Stimulated activated CD4-positive, alpha-beta T cell treated with anti-CD3 and anti-CD28 coated beads, Interleukin-4, amount 100 ng/mL, for 48 hours (primary cell): ENCODE data around the gene ITGA7.

Experiments
- DNase-seq, 2 donors: peaks; one replicate each; pipeline ENCODE4 v3.0.0-alpha.2; 2020; ENCODE audit warnings: low read depth in 2 of 2

Gene ITGA7

GRCh38 chr12:55736076-55736475, 28.4 kb upstream of the ITGA7 start:
- no peak for DNase-seq

GRCh38 chr12:55734595-55734994, 26.9 kb upstream of the ITGA7 start:
- DNase-seq, result no peak

- DNase-seq, result no peak
Measured at GRCh38 chr12:55733858-55734257, 26.2 kb upstream of the ITGA7 start.

- DNase-seq, result no peak
Measured at GRCh38 chr12:55733021-55733555, 25.4 kb upstream of the ITGA7 start.

GRCh38 chr12:55732288-55732687, 24.6 kb upstream of the ITGA7 start:
- no peak for DNase-seq

- DNase-seq, result no peak
Measured at GRCh38 chr12:55729819-55730818, 22.4 kb upstream of the ITGA7 start.

- DNase-seq, result peak; percentile 68 to 76
Measured at GRCh38 chr12:55728939-55729818, 21.5 kb upstream of the ITGA7 start, which contains the start of gene CD63. Gene CD63 (minus strand): TSS chr12:55729009. CDS start chr12:55728341, 668 bp downstream.

- DNase-seq, result no peak
Measured at GRCh38 chr12:55728186-55728938, 20.7 kb upstream of the ITGA7 start.

- DNase-seq, result no peak
Measured at GRCh38 chr12:55727643-55728185, 20.0 kb upstream of the ITGA7 start.

GRCh38 chr12:55726971-55727370, 19.3 kb upstream of the ITGA7 start:
- DNase-seq, result no peak

- no peak for DNase-seq
Measured at GRCh38 chr12:55725556-55725955, 17.9 kb upstream of the ITGA7 start.

GRCh38 chr12:55724940-55725309, 17.2 kb upstream of the ITGA7 start:
- DNase-seq, result no peak

- no peak for DNase-seq
Measured at GRCh38 chr12:55724226-55724939, 16.7 kb upstream of the ITGA7 start.

GRCh38 chr12:55723516-55724225, 16.0 kb upstream of the ITGA7 start:
- DNase-seq, result no peak

GRCh38 chr12:55722948-55723347, 15.2 kb upstream of the ITGA7 start:
- no peak for DNase-seq

- DNase-seq, result no peak
Measured at GRCh38 chr12:55721601-55722213, 14.0 kb upstream of the ITGA7 start.

GRCh38 chr12:55720894-55721444, 13.3 kb upstream of the ITGA7 start:
- no peak for DNase-seq

GRCh38 chr12:55720071-55720564, 12.4 kb upstream of the ITGA7 start, which contains the start of gene RDH5:
Gene RDH5 (plus strand): TSS chr12:55720393. CDS start chr12:55721185, 792 bp downstream.
- no peak for DNase-seq

- no peak for DNase-seq
Measured at GRCh38 chr12:55719371-55719770, 11.7 kb upstream of the ITGA7 start.
